GM12873 (cell line): ENCODE data around the gene PGS1.

Experiments
- CTCF ChIP-seq: IDR thresholded peaks from 2 replicates; pipeline ENCODE4 v1.5.1; 2012; ENCODE audit warnings: low read depth, mild to moderate bottlenecking, moderate library complexity, low read length, control low read depth; ENCODE audit not compliant: insufficient read depth; ENCODE audit errors: missing control alignments

Gene PGS1

GRCh38 chr17:78423961-78424675 is 45.7 kb downstream of the PGS1 start:
- no peak for TF ChIP-seq CTCF

DNA sequence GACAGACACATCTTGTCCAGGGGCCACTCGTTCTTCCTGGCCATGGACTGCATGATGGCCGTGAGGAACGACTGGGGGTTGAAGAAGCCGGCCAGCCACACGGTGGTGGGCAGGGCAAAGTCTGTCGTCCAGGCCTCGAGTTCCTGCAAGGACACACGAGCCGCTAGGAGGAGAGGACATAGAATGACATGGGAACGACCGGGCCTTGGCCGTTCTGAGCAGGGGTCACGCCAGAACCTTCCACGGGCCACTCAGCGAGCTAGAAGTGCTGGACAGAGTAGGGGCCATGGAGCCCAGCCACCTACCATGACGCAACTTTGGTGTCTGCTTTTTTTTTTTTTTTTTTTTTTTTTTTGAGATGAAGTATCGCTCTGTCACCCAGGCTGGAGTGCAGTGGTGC is 47.0 kb downstream of the PGS1 start:
- no peak for TF ChIP-seq CTCF

- no peak for TF ChIP-seq CTCF
Observed at GRCh38 chr17:78426293-78426879, 47.9 kb downstream of the PGS1 start.

GRCh38 chr17:78427140-78427539 is 48.7 kb downstream of the PGS1 start:
- TF ChIP-seq CTCF = no peak

DNA sequence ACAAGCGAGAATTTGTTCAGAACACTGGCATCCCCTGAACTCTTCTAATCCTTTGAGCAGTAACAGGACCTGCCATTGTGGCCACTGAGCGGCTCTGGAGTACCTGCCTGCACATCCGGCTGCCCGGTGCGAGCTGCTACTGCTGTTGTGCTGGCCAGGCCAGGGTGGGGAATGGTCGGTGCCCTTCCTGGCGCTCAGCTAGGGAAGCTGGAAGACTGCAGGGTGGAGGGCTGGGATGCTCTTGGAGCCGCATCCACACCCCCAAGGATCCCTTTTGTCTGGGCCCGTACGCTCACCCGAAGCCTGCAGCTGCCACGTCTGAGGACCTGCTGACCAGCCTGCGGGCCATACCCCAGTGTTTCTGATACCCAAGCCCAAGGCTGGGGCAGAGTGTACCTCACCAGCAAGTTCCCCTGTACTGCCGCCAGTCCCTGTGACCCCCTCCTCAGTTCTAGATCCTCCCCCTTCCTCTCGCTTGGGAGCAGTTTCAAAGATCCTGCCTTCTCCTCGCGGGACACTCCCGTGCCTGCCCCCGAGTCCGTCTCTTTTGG is 49.7 kb downstream of the PGS1 start:
- TF ChIP-seq CTCF = no peak

- no peak for TF ChIP-seq CTCF
Observed at GRCh38 chr17:78428836-78429617, 50.6 kb downstream of the PGS1 start.

DNA sequence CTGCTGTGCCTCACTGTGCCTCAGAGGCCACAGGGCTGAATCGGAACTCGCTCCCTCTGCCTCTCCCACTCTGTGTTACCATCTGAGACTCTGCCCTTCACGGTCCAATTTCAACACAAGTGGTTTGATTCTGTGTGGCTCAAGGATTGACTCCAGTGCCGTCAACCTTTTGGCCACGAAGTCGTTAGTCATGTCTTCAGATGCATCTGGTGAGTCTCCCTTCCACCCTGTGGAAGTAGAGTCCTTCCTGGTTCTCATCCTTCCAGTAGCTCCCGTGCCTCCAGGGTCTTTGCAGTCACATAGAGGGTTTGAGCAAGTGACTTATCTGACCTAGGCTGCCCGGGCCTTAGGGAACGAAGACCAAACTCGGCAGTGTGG is 51.2 kb downstream of the PGS1 start:
- TF ChIP-seq CTCF = no peak
